HG03571 (cell line): ENCODE data around the gene WNT2B.

Experiments
- ATAC-seq: cut with Tn5 transposase; IDR thresholded peaks from one replicate; pipeline ENCODE4 v1.9.1; 2021; ENCODE audit not compliant: unreplicated experiment

The WNT2B gene

DNA sequence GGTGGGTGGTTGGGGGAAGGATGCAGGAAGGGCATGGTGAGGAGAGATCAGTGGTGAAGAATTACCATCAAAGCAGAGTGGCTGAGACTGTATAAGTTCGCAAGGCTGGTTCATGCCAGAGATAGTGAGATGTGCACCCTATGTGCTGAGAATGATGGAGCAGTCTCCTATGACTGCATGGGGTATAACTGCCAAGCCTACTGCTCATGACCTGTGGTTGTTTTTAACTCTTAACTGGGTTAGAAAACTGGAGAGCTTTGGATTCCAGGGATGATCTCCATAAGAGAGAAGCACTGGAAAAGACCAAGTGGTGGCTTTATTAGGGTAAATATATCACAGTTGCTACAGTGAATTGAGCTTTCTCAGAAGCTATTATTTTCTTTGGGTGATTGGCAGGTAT is 16.2 kb downstream of the WNT2B start:
- no peak for ATAC-seq

DNA sequence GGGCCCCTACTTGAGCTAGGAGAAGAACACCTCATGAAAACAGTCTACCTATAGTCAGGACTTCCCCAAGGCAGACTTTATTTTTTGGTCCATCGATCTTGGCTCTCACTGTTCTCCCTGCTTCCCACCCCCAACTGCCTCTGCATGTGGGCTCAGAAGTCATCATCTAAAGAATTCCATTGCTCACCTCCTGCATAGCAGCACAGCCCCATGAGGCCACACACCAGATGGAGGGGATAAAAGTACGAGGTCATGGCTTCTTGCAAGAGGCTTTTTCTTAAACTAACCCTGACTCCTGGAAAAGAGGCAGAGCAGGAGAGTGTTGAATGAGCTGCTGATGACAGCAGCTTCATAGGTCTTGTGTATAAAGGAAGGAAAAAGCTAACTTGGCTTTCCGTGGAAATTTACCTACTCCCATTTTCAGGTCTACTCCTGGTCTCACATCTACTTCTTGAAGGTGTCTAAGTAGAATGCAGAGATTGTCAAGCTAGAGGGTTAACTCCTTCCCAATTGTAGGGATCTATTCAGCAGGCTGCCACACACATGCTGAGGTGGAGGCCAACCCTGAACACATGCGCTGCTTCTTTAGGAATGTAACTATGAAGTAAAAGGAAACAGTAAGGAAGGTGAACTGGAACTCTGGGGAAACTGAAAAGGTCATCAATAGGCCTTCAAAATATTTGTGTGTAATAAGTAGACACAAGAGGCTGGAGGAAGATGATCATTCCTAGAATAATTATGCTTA is 18.7 kb downstream of the WNT2B start:
- no peak for ATAC-seq

DNA sequence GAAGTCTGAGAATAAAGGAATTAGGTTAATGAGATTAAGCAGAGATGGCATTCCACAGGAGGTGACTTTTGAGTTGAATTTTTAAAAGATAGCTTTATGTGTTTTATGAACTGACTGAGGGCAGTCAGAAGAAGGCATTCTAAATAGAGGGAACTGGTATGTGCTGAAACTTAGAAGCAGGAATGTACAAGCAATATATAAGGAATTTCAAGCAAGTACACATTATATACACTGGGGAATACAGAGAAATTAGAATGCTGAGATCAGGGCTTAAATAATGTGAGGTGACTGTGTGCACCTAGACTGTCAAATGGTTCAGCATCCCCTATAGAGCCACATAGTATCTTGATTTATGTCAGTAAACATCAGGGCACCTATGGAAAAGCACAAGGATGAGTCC is 19.3 kb downstream of the WNT2B start:
- no peak for ATAC-seq

DNA sequence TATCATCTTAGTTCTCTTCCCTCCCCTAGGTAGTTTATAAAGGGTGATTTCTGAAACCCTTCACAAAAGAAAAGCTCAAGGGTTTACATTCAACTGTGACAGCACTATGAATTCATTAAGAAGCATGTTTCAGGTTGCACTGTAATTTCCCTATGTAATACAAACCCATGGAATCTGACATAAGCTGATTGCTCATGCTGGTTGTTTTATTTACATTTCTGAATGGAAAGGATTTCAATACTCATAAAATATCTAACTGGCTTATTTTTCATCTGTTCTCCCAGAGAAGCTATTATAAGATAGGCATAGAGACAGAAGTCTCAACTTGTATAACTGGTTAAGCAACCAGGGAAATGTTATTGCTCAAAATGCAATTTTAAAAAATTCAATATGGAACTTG is 20.5 kb downstream of the WNT2B start:
- ATAC-seq: no peak

DNA sequence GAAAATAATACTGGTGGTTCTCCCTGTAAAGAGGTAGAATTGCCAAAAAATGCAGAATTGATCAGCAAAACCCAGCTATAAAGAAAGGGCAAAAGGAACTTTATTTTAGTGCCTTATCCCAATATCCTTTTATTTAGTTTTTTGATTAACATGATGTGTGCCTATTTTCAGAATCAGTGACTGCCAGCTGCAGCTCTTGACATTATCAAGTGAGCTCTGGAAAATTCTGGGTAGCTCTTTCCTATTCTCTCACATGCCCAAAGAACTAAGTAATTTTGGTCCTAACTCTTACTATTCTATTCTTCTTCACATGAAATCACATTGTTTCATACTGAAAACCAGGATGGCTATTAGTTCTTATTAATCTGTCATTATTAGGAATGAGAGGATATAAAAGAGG is 22.1 kb downstream of the WNT2B start:
- no peak for ATAC-seq

DNA sequence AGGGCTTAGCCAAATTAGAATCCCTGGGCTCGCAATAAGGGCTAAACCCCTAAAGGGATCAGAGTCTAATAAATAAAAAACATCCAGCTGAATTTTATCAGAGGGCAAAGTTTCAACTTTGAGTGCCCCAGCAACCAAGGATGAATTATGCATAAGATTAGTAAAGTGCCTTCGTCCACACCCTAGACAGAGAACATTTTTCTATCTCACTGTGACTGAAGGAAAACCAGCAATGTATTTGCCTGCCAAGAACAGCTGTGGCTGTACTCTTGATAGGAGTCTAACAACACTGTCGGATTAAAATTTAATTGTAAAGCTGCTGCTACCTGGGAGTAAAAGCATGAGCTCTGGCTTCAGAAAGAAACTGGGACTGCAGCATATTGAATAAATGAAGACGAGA is 23.3 kb downstream of the WNT2B start:
- no peak for ATAC-seq

DNA sequence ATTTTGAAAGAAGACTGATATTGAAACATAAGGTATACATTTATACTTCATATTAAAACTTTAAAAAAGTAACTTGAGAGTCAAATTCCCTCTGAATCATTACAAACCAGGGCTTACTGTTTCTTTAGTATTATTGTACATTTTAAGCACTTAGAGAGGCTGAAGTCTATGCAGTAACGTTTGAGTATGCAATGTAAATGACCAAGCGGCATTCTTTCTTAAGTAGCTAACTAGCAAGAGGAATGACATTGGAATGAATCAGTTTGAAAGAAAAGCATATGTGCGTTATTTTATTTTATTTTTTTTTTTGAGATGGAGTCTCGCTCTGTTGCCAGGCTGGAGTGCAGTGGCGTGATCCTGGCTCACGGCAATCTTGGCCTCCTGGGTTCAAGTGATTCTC is 24.3 kb downstream of the WNT2B start:
- no peak for ATAC-seq

DNA sequence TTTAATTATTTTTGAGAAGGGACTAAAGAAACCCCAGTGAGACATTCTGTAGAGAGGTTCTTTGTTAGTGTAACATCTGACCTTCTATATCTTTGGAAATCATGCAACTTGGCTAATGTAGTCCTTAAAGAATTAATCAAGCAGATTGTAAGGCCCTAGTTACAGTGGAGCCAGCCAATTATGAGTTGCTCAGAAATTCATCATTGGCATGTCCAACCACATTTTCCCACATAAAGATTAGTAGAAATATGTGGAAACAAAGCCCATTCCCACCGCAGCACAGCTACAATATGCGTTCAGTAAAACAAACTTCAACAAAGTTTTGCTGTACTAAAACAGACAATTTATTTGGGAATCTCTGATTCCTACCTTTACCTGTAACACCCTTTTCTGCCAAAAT is 27.8 kb downstream of the WNT2B start:
- ATAC-seq: no peak

DNA sequence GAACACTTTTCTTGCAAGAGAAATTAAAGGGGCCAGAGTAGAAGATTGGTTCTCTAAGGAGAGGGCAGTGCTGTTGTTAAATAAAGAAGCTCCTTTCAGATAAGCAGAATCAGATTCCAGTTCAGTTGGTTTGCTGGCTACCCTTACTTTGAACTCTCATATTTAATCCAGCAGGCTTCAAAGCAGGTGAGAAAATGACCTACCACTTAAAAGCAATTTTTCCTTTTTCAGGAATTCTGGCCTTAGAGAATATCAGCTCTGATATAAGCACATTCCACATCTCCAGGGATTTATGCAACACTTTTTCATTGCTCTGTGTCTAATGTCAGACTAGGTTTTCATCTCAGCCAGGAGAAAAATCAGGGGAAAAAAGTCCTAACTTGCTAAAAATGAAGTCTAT is 28.7 kb downstream of the WNT2B start:
- ATAC-seq: no peak

DNA sequence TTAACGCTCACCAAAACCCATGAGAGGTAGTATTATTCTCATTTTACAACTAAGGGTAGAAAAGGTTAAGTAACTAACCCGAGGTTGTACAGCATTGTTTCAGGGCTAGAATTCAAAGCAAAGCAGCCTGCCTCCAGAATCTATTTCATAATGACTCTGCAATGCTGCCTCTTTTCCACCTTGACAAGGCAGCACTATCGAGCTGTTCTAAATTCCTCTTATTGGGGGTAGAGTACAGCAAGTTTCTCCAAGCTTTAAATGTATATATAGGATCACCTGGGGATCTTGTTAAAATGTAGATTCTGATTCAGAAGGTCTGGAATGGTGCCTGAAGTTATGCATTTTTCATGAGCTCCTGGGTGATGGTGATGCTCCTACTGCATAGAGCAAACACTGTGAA is 30.1 kb downstream of the WNT2B start:
- no peak for ATAC-seq

DNA sequence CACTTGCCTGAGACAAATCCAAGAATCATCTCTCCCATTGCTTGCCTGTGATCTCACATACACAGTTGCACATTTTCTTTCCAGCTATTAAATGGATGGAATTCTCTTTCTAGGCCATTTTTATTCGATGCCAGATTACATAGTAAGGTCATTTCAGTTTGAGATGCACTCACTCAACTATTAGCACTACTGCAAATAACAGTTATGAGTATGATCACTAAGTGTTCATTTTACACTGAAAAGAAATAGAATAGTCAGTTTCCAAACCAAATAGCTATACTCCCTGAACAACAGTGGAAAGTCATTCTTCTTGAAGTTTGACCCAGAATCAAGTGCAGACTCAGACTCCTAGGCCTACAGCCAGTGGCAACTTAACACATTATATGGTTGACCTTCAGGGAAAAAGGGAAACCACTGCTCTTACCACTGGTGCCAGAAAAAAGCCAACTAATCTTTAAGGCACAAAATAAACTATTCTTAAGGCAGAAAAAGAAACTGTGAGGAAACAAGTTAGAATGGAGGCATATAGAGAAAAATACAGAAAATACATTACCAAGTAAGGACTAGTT is 31.5 kb downstream of the WNT2B start:
- no peak for ATAC-seq

DNA sequence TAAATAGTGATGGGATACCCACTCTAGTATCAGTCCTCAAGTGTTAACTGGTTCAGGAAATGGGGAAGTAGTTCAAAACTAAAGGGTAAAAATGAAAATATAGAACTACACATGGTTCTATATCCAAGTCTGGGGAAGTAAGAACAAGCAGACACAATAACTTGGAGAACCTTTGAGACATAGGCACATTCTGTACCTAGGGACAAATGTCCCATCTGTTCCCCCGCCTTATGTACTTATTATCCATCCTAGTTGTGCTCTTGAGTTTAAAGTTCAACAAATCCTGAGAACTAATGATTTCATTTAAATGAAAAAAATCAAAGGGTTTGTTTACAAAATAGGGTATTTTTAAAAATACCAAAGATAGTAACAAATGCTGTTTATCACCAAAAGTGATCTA is 32.5 kb downstream of the WNT2B start:
- no peak for ATAC-seq

DNA sequence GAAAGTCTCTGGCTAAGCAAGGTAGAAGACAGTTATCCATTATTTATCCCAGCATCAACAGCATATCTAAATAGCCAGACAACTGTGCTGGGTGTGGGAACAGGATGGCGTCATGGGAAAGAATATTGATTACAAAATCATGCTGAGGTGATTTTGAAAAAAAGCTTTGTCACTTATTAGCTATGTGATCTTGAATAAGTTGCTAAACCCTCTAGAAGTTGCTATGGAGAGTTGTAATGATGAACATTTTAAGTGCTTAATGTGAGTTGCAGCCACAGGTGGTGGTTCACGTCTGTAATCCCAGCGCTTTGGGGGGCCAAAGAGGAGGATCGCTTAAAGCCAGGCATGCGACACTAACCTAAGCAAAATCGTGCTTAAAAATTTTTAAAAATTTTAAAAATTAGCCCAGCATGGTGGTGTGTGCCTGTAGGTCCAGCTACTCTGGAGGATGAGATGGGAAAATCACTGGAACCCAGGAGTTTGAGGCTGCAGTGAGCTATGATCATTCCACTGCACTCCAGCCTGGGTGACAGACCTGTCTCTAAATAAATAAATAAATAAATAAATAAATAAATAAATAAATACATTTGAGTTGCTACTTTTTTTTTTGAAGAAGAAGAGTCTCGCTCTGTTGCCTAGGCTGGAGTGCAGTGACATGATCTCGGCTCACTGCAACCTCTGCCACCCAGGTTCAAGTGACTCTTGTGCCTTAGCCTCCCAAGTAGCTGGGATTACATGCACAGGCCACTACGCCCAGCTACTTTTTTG is 33.6 kb downstream of the WNT2B start:
- ATAC-seq: no peak

DNA sequence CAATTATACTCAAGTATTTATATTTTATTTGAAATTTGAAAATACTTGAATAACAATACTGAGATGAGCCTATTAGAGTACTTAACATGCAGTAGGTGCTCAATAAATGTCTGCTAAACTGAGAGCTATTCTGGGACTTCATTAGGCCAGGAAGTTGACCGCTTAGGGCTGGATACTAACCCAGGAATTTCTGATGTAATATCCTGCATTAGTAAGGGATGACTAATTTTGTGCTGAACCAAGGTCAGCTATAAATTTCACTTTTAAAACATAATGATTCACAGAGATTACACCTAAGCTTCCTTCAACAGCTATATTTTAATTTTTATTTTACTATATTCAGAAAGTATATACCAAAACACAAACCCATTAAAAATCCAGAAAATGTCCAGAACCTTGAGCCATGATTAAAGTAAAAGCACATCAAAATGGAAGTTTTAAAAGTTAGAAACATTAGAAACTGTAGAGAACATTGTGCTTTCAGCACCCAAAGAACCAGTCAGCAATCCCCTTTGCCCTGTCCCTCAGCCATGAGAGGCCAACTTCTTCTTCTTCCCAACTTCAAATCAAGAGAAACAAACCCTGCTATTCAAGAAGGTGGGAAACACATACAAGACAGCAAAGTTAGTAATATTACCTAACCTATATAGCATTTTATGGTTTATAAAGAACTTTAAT is 35.4 kb downstream of the WNT2B start:
- ATAC-seq: no peak

DNA sequence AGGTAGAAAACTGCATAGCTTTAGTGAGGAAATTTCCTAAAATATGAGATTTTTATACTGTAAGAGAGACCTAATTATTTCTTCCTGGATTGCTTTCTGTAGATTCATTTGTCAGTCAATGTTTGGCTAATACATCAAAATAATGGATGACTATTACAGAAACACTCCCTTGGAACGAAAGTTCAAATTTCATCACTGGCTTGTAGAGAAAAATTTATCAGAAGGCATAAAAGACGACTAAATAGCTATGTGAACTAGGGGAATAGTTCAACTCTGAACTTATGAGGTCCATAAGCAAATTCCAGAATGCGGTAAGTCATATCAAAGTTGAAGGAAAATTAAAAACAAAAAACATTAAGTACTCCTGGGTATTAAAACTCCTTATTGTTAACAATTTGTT is 36.0 kb downstream of the WNT2B start:
- no peak for ATAC-seq

DNA sequence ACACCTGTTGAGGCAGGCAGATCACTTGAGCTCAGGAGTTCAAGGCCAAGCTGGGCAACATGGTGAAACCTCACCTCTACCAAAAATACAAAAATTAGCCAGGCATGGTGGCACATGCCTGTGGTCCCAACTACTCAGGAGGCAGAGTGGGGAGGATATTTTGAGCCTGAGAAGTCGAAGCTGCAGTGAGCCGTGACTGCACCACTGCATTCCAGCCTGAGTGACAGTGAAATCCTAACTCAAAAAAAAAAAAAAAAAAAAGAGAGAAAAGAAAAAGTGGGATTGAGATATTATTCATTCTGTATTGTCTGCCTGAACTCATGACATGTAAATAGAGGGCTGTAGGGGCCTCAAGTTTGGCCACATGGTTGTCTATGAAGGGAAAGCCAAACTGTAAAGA is 37.3 kb downstream of the WNT2B start:
- no peak for ATAC-seq

DNA sequence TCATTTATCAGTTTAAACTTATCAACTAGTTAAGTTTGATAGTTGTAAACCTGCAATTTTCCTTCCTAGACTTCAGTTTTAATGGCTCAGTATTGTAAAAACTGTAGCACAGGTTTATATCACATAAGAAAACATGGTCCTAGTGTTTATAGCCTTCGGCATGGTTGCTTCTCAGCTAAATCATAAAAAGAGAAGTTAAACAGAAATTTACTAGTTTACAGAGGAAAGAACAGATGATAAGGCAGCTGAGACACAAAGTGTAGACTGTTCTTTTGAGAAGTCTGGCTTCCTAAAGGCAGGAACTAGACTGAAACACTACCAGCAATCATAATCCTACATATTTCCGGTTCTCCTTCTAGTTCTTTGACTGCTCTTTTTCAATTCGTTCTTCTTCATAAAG is 39.8 kb downstream of the WNT2B start:
- ATAC-seq: no peak

DNA sequence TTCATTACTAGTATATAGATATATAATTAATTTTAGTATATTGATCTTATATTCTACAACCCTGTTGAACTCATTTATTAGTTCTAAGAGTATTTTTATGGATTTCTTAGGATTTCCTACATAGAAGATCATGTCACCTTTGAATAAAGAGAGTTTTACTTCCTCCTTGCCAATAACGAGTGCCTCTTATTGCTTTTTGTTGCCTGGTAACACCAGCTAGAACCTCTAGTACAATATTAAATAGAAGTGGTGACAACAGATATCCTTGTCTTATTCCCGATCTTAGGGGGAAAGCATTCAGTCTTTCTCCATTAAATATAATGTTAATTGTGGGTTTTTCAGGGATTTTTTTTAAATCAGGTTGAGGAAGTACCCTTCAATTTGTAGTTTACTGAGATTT is 40.8 kb downstream of the WNT2B start:
- no peak for ATAC-seq

DNA sequence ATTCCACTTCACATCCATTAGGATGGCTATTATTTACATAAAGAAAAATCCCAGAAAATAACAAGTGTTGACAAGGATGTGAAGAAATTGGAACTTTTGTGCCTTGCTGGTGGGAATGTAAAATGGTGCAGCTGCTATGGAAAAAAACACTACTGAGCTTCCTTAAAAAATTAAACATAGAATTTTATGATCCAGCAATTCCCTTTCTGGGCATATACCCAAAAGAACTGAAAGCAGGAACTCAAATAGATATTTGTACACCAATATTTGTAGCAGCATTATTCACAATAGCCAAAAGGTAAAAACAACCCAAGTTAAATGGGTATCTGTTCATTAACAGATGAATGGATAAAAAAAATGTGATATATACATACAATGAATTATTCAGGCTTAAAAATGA is 45.6 kb downstream of the WNT2B start:
- ATAC-seq: no peak

DNA sequence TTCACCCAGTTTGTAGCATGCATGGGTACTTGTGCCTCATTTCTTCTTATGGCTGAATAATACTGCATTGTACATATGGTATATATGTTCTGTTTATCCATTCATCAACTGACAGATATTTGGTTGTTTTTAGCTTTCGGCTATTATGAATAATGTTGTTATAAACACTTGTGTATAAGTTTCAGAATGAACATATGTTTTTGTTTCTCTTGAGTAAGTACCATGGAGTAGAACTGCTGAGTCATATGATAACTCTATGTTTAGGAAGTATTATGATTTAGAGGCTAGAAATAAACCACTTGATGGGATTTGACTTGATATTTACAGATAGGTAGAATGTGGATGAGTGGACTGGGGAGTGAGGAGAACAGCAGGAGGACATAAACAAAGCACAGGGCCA is 48.6 kb downstream of the WNT2B start:
- ATAC-seq: no peak

DNA sequence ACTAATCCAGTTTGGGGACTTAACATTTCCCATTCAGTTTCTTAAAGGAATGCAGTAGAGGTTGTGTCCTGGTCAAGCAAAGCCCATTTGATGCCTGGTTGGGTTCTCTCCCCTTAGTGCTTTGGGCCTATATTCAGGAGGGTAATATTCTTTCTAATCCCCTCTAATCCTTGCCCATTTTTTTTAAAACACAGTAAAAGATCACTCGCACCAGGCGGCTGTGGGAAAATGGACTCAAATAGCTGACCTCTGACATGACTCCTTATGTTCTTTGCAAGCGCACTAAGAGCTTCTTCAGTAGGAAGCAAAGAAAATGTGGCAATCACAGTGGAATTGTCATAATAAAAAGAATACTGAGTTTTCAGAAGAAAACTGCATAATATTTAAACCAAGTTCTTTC is 49.9 kb downstream of the WNT2B start:
- ATAC-seq: no peak

DNA sequence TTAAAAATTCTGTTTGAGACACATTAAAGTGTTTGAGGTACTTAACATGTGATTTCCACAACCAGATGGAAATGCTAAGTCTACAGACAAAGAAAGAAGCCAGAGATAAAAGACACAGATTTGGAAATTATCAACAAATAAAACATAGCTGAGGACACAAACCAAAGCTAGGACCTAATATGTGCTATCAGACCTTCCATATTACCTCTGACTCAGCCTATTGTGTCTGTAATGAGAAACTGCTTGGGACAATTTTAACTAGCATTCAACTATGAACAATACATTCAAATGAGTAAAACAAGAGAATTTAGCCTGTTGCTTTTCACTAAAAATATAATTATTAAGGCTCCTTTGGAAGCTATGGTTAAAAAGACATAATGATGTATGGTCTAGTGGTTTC is 54.6 kb downstream of the WNT2B start:
- ATAC-seq: no peak
